Measurements from ENCODE around the gene C7orf57. TPM values are rescaled to one million over a fixed set of nuclear protein-coding genes. Genes with fewer than 3 reads are reported as not detected.

C7orf57 gene
- total RNA-seq, 2 donors from 2014 or later, result 0.12 TPM; not detected in 1

DNA sequence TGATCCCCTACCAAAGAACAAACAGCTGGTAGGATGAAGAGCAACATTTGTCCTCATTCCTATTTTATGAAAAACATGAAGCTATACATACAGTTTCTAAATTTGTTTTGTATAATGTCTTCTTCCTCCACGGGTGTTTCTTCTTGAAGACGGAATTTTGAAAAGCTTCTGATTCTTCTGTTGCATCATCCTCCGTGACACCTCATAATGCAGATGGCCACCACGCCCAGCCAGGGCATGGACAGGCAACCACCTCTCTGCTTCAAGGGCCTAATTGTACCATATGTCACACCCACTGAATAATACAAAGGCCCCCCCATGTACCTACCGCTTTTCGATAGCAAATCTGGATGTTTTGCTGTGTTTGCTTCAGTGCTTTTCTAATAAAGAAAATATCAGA, 6.4 kb upstream of the C7orf57 start, which contains the start of gene SUN3:
Gene SUN3, minus strand, starts transcription at position 170 of the 400 bp plus-strand sequence. Its CDS starts 169 bp downstream, at position 1.
- ATAC-seq (no peak), DNase-seq (no peak)
- intact Hi-C loops (cut with DNase I), result no loop called here

DNA sequence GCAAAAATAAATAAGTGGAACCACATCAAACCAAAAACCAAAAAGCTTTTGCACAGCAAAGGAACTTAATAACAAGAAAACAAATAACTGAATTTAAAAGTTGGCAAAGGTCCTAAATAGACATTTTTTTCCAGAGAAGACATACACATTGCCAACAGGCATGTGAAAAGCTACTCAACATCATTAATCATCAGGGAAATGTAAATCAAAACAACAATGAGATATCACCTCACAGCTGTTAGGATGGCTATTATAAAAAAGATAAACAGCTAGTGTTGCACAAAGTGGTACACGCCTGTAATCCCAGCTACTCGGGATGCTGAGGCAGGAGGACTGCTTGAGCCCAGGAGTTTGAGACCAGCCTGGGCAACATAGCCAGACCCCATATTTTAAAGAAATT, 4.2 kb upstream of the C7orf57 start:
- ATAC-seq (no peak), DNase-seq (no peak)
- intact Hi-C loops (cut with DNase I), result no loop called here

DNA sequence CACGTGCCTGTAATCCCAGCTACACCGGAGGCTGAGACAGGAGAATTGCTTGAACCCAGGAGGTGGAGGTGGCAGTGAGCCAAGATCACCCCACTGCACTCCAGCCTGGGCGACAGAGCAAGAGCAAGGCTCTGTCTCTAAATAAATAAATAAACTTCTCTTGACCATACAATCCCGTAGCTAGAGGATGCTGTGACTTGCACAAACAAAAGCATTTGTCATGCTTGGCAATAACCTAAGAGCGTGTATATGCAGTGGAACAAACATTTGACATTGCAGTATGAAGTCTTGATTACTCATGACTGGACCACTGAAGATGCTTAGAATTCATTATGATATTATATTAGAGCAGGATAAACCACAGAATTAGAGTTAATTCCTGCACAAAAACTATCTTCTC, 1.4 kb upstream of the C7orf57 start:
- DNase-seq (no peak), ATAC-seq (no peak)
- intact Hi-C loops (cut with DNase I), result no loop called here

DNA sequence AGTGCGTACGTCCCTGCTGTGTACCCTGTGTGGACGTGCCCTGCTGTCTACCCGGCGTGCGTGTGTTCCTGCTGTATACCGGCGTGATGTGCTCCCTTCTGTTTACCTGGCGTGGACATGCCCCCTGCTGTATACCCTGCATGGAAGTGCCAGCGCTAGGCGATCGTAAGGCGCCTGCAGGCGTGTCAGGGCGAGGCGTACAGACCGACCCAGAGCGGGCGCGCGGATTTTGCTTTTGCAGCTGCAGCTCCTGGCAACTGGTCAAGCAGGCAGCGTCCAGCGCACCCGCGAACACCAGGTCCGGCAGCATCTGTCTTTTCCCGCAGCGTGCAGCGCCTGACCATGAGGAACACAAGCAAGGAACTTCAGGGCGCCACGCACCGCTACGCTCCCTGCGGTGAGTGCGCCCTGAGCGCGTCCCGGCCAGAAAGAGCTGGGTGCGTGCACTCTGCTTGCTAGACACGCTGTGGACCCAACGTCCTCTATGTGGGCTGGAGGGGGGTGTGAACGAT, 680 bp downstream of the C7orf57 start:
- DNase-seq, result no peak
- intact Hi-C loops (cut with DNase I), result loop anchor here in 1 of 2 donors (5.0 kb wide), 1 partner anchor 51 kb away; the partner anchor contains the start of gene UPP1
- ATAC-seq, result peak; percentile 21 to 56

DNA sequence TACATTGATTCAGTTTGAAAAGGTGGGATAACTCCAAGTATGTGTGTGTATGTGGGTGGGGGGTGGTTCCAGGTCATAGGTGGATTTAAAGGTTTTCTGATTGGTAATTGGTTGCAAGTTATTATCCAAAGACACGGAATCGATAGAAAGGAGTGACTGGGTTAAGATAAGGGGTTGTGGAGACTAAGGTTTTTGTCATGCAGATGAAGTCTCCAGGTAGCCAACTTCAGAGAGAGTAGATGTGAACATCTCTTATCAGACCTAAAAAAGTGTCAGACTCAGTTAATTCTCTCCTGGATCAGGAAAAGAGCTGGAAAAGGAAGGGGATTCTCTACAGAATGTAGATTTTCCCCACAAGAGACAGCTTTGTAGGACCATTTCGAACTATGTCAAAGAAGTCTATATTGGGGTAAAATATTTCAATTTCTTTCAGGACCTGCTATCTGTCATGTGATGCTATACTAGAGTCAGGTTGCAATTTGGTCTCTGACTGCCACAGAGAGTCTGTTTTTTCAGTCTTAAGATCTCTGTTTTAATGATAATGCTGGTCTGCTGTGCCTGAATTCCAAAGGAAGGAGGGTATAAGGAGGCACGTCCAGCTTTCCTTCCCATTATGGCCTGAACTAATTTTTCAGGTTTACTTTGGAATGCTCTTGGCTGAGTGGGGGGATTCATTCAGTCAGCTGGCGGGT, 3.6 kb downstream of the C7orf57 start:
- no peak for DNase-seq
- no peak for ATAC-seq
- intact Hi-C loops (cut with DNase I), result loop anchor here in 1 of 2 donors (5.0 kb wide), 1 partner anchor 48 kb away; the partner anchor contains the start of gene UPP1

DNA sequence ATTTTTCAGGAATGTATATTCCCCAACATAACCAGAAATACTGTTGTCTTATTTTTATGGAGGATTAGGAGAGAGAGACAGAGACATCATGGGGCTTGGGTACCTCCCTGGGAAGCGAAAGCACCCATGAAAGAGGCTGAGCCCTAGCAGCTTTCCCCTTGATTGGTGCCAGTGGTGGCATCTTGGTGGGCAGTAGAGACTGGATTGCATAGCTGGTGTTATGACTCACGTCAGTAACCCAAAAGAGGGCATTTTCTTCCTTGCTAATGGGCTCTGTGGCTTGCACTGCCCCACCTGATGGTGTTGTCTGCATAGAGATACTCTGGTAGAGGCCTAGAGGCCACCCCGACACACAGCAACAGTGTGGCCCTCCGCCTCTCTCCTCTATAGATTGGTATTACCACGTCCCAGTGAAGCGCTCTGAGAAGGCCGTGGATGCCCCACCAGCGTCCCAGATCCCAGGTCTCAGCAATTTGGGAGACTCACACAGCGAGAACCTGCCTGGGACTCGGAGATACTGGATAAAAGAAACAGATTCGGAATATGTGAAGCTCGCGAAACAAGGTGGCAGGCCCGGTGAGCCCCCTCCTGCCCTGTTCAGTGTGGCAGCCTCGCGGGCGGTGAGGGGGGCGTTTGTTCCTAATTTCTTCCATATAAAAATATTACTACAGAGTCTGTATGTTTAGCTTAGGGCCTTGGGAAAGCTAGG, 5.8 kb downstream of the C7orf57 start:
- intact Hi-C loops (cut with DNase I), result no loop called here
- DNase-seq, result no peak
- no peak for ATAC-seq

DNA sequence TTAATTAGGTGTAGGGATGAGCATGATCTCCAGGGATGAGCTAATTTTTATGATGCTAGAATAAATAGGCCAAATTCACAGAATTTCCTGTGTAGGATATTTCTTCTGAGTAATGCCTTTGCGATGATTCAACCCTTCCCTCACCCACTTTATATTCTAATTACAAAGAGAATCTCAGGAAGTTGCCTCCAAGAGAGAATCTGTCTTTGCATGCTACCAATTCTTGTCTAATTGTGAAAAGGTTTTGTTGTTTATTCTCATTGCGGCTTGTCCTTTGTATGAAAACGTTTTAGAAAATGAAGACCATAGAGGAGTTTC, 6.3 kb downstream of the C7orf57 start:
- DNase-seq (no peak), ATAC-seq (no peak)
- intact Hi-C loops (cut with DNase I), result no loop called here

DNA sequence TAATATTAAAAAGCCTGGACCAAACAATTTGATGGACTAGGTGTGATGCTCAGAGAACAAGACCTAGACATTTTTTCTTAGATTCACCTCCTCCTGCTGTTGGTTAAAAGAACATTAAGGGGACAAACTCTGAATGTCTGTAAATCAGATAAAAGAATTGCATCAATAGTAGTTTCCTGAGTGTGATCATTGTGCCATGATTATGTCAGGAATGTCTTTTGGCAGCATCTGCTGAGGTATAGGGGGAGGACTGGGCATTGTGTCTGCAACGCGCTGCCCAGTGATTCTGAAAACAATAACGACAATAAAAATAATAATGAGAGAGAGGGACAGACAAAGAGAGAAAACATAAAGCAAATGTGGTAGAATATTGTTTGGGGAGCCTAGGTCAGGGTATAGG, 6.9 kb downstream of the C7orf57 start:
- no peak for DNase-seq
- intact Hi-C loops (cut with DNase I), result no loop called here
- no peak for ATAC-seq

DNA sequence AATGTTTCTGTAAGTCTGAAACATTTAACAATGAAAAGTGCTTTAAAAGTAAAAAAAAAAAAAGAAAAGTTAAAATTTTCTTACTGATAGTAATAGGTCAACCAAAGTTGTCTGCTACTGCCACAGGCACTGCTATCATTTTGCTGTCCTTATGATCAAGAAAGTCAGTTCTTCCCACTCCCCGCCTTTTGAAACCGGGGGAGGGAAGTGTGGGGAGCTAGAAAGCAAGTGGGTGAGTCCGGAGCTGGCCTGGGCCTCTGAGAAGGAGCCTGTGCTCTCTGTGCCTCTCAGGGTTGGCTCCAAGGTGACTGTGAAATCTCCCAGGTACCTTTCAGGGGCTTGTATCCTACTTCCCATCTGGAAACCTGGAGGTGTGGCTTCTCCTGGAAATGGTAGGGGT, 7.3 kb downstream of the C7orf57 start:
- intact Hi-C loops (cut with DNase I), result no loop called here
- ATAC-seq (no peak), DNase-seq (no peak)

DNA sequence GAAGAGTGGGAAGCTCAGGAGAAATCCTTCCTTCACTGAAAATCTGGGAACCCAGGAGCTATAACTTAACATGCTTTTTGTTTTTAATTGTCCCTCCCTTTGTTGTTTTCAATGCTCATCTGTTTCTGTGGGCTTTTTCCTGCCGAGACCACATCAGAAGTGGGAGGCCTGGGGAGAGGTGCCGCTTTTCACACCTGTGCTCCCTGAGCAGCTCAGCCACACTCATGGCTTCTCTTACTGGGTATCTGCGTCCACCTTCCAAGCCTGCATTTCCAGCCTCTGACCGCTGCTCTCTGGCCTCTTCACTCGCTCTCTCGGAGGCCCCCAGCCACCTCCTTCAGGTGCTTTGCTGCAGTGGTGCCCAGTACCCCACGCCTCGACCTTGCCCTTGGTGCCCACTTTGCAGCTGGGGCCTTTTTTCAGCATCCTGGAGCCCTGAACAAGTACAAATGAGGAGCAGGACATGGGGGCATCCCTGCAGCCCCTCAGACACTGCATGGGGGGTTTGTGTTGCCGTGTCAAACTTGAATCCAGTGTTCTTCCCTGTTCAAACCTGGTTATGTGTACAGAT, 9.9 kb downstream of the C7orf57 start:
- intact Hi-C loops (cut with DNase I), result no loop called here

DNA sequence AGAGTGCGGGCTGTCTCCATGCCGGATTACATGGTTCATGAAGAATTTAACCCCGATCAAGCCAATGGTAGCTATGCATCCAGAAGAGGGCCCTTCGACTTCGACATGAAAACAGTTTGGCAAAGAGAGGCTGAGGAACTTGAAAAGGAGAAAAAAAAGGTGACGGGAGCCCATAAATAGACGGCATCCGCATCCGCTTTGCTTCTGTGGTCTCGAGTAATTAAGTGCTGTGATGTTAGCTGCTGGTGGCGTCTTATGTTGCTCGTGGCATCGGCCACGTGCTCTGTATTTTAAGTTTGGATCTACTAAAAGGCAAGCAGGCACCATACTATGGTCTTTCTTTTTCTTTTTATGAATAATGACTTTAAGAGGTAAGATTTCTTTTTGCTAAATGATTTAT, 11.1 kb downstream of the C7orf57 start:
- peak in 1 of 2 donors; percentile 30 for ATAC-seq
- DNase-seq, result no peak
- intact Hi-C loops (cut with DNase I), result no loop called here

More for the DNA sequence above, 9.9 kb downstream of the C7orf57 start:
- DNase-seq (no peak), ATAC-seq (no peak)

DNA sequence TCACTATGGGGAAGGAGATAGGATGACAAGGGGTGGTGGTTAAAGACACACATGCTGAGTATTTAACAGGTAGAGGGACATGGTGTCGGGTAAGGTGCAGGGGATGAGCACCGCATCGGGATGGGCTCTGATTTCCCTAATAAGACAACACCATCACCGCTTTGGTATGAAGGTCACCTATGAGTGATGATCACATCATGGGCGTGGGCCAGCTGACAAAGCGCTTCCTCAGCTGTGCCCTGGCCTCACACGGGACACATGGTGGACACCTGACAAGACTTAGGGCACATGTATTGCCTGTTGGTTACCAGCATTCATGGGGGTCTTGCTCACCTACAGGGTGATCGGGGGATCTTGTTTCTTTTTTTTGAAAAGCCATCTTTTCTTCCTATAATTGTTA, 12.8 kb downstream of the C7orf57 start:
- intact Hi-C loops (cut with DNase I), result no loop called here
- ATAC-seq, result no peak

DNA sequence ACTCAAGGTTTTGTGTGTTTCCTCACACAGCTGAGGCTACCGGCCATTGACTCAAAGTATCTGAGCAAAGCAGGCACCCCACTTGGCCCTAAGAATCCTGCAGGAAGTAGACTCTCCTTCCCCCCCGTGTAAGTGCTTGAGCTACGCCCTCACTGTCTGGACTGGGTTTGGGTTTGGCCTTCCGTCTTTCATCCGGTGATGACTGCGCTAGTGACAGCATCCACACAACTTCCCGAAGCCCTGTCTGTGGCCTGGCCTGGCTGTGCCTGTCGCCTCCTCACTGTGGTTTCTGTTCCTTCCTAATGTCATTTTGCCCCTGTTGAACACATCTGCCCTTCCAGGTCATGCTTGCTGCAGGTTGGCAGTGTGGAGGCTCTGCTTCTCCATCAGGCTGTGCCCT, 14.5 kb downstream of the C7orf57 start:
- intact Hi-C loops (cut with DNase I), result no loop called here
- ATAC-seq (peak in 1 of 2 donors; percentile 32), DNase-seq (no peak)

More for the DNA sequence above, 12.8 kb downstream of the C7orf57 start:
- DNase-seq, result no peak

DNA sequence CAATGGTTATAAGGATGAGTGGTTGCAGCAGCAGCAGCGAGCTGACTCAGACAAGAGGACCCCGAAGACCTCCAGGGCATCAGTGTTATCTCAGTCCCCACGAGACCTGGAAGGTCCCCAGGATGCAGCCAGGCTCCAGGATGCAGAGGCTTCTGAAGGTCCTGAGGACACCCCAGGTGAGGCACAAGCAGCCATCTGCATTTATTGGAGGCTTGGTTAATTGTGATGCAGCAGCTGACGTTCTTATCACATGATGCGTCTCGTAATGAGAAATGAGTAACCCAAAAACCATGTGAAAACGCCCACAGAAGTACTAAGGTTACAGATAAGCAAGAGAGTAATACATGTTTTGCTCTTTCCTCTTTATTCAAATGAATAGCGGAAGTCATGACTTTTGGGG, 17.4 kb downstream of the C7orf57 start:
- intact Hi-C loops (cut with DNase I), result no loop called here
- ATAC-seq, result peak in 1 of 2 donors; percentile 24

DNA sequence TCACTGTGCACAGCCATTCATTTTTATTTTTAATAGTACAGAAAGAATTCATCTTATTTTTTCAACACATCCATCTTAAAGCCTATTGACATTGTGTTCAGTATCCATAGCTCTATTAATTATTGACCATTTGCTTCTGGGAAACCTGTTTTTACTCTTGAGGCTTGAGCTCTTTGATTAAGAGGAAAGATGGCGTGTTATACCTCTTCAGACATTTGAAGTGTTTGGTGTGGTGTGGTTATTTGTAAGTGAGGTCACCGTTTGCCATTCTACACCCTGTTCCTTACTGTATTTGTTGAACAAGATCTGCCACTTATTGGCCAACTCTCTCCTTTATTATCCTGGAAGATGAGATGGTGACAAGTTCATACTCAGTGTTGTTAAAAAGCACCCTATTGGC, 18.4 kb downstream of the C7orf57 start:
- DNase-seq (no peak), ATAC-seq (no peak)
- intact Hi-C loops (cut with DNase I), result no loop called here

More for the DNA sequence above, 17.4 kb downstream of the C7orf57 start:
- no peak for DNase-seq

DNA sequence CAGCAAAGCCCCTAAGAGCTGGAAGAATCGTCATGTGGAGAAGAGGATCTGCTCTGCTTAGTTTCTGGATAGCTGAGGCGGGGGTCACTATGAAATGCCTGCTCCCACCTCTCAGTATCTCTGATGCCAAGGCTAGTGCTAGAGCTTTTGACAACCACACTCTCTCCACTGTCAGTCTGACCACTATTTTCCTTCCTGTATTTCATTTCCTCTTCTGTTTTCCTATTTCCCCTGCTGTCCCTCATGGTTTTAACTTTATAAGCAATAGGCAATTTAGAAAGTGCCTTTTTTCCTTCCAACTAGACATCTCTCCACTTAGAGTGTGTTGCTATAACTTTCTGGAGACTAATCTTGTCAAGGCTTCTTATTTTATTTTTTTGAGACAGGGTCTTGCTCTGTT, 23.6 kb downstream of the C7orf57 start:
- intact Hi-C loops (cut with DNase I), result no loop called here
- DNase-seq, result no peak
- ATAC-seq, result no peak

DNA sequence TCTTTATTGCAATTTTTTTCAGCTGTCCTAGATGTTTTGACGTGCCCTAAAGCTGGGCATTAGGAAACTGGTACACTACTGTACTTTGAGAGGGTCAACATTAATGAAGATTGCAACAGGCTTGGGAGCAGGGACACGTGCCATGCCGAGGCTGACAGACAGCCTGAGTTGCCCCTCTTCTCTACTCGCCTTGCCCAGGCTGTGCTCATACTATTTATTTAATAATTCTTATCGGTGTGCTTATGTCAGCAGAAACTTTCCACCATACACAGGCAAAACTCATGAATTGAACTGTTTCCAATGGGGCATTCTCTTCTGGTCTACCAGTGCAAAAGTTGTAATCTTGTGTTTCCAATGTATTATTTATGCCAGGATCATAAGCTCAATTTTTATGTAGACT, 24.4 kb downstream of the C7orf57 start:
- intact Hi-C loops (cut with DNase I), result no loop called here
- ATAC-seq (no peak), DNase-seq (no peak)

DNA sequence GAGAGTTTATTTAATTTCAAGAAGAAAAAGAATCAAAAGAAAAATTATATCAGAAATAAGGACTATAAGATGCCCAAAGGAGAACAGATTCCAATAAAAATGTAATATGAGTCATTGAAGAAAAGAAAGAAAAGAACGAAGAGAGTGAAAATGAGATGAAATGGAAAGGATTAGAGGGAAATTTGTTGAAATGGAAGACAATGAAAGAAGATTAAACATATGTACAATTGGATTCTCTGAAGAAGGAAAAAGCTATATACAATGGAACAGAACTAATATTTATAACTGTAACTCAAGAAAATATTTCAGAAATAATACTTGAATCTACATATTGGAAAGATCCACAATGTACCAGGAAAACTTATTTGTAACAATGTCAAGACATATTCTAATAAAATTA, 28.6 kb downstream of the C7orf57 start:
- DNase-seq (no peak), ATAC-seq (no peak)
- intact Hi-C loops (cut with DNase I), result no loop called here

DNA sequence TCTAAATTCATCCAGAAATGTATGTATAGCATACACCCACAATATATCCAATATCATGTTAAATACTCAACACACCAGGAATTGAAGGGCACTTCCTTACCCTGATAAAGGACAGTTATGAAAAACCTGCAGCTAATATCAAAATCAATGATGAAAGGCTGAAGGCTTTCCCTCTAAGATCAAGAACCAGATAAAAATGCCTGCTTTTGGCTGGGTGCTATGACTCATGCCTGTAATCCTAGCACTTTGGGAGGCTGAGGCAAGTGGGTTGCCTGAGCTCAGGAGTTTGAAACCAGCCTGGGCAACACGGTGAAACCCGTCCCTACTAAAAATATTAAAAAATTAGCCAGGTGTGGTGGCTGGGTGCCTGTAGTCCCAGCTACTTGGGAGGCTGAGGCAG, 32.1 kb downstream of the C7orf57 start:
- intact Hi-C loops (cut with DNase I), result no loop called here
- DNase-seq (no peak), ATAC-seq (no peak)

DNA sequence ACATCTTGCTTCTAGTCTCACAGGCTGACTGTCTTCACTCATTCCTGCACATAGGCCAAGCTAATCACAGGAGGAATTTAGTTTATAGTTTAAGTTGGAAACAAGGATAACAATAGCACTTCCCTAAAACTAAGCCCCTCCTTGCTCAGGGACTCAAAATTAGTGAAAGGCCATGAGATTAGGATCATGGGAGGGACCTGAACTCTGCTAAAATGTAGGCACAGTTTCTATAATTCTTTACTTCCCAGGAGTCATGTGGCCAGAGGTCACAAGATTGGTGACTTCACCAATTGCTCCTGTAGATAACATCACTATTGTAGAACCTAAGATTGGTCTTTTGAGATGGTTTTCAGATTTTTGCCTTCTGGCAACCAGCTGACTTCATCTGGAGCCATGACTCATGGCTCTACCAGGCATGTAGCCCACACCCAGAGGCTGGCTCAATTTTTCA, 38.9 kb downstream of the C7orf57 start:
- ATAC-seq, result no peak
- no peak for DNase-seq
- intact Hi-C loops (cut with DNase I), result no loop called here

Data from left cardiac atrium (tissue), 4 donors.